CD4-positive, alpha-beta T cell treated with Interleukin-1 beta for 1 hour (primary cell): ENCODE data around the gene NCOA1.
"Not testable (repeated sequence)": the region's sequence is repeated elsewhere in the genome, so short reads cannot be mapped to it uniquely, and the experiment has no call there.

Source experiments
- DNase-seq, 2 donors: peaks; one replicate each; pipeline ENCODE4 v3.0.0-alpha.2; 2020 to 2022

Gene NCOA1

DNA sequence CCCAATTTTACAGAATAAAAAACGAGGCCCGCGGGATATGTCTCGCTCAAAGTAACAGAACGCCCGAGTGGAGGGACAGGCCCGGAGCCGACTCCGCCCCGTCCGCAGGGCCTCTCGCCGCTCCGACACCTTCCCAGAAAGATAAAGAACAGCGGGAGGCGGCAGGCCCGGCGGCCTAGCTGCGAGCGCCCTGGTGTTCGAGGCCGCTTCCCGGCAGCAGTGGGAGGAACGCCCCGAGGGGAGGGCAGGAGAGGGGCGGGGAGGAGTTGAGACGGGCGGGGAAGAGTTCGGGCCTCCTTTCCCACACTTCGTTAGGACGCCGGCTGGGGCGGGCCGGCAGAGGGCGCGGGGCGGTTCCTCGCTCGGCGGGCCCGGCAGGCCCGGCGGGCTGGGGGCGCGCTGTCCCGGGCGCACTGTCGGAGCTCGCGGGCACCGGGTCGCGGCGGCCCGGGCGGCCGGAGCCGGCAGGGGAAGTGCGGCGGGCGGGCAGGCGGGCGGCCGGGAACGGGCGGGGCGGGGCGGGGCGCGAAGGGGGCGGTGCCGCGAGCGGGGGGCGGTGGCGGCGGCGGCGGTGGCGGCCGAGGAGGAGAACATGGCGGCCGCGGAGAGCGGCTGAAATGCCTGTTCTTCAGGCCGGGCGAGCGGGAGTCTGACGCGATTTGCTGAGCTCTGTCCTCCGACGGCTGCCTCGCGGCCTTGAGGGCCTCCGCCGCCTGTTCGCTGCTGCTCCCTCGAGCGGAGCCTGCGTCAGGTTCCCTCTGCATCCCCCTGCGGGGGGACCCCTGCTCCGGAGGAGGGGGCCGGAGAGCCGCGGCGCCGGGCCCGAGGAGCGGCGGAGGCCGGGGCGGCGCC is at the start of gene NCOA1:
Gene NCOA1, plus strand, starts transcription at position 565 of the 852 bp plus-strand sequence. CDS start 167,424 bp downstream, outside the sequence.
- DNase-seq: peak; percentile 89 to 91

DNA sequence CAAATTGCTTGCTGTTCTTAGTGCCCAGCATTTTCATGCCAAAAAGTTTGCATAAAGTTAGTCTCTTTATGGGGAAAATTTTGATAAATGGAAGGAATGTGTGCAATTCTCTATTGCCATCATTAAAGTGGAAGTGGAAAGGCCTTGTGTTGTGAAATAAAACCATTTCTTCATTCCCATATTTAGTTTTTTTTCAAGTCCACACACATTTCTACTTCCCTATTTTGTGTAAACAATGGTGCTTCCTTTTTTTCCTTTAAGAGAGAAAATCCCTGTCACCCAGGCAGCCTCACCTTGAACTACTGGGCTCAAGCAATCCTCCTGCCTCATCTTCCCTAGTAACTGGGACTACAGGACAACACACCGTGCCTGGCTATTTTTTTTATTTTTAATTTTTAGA is 42.3 kb upstream of the NCOA1 start:
- DNase-seq: no peak

GRCh38 chr2:24449344-24449743 is 41.7 kb upstream of the NCOA1 start:
- DNase-seq: no peak

- DNase-seq: no peak
Measured at GRCh38 chr2:24451805-24452501, 39.1 kb upstream of the NCOA1 start.

- DNase-seq: no peak
Measured at GRCh38 chr2:24452502-24452885, 38.6 kb upstream of the NCOA1 start.

DNA sequence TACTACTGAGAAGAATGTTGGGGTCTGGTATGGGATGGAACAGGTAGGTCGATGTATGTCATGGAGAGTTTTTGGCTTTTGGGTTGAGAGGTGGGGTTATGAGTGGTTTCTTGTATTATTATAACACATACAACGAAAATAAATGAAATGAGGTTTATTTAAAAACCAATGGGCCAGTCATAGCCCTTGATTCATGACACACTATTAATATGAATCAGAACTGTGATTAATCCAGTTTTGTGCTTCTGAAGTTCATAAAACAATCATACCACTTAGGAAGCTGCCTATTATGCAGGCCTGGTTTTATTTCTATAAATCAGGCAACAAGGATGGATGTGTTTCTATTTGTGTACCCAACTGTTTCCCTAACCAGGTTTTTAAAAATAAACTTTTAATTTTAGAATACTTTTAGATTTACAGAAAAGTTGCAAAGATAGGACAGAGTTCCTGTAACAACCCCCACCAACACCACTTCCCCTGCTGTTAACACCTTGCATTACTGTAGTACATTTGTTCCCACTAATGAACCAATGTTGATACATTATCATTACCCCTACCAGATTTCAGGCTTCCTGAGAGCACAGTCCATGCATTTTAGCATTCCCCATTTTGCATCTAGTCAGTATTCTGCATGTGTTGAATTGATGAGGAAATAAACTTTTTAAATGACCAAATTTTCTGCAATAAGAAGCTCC is 37.5 kb upstream of the NCOA1 start:
- DNase-seq: no peak

- no peak for DNase-seq
Measured at GRCh38 chr2:24454294-24454693, 36.8 kb upstream of the NCOA1 start.

DNA sequence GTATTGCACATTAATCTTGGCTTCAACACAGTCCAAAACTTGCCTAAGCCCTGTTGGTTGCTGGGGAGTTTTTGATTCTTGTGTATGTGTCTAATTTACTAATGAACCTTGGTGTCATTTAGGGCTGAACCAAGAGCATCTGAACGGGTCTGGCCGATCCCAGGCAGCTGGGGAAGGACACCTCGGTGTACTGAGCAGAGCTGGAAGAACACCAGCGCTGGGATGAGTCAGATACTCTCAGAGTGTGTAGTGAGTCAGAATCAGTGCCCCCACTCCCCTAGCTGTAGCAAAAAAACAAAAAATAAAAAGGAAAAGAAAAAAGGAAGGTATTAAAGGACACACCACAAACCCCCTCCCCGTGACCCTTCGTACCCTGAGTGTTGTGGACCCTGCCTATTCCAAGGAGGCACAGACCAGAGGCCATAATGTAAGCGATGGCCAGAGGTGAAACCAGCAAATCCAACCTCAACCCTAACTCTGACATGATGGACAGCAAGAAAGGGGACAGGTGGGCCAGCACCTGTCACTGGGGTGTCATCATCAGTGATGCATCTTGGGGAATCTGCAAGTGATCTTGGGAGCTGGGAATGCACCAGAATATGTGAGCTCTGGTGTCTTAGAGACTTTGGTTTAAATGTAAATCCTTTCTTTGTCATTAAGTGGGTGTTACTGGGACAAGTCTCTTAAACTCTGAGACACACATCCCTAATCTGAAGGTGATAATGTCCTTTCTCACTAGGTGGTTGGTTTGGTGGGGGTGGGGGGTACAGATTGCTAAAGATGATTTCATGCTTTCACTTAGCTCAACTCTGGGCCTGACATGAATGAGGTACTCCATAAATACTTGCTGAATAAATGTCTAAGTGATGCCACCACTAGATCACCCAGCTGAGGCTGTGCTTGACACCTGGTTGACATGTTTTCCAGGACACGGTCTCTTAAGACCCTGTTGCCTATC is 34.2 kb upstream of the NCOA1 start:
- peak in 1 of 2 donors; percentile 24 for DNase-seq

DNA sequence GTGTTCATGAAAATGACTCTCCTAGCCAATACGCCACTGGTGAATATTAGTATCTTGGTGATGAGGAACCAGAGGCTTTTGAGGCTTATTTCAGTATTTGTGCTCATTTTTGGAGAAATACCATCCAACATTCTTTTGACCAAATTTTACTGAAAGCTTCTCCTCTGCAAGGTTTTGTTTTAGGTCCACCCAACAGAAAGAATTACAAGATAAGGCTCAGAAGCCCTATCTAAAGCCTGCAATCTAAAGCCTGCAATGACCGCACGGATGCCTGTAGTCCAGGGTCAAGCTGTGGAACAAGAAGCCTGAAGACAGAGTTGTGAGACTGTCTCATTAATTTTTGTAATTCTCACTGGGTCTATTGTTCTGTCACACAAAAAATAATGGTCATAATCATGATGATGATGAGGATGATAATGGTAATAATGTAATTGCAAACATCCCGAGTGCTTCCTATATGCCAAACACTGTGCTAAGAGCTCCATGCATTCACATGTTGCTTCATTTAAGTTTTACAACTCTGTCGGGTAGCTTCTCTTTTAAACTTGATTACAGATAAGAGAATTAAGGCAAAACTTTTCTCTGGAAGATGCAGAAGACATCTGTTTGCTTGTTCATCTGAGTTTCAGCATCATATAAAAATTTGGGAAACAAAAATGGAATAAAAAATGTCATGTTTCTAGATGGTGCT is 33.2 kb upstream of the NCOA1 start:
- no peak for DNase-seq

DNA sequence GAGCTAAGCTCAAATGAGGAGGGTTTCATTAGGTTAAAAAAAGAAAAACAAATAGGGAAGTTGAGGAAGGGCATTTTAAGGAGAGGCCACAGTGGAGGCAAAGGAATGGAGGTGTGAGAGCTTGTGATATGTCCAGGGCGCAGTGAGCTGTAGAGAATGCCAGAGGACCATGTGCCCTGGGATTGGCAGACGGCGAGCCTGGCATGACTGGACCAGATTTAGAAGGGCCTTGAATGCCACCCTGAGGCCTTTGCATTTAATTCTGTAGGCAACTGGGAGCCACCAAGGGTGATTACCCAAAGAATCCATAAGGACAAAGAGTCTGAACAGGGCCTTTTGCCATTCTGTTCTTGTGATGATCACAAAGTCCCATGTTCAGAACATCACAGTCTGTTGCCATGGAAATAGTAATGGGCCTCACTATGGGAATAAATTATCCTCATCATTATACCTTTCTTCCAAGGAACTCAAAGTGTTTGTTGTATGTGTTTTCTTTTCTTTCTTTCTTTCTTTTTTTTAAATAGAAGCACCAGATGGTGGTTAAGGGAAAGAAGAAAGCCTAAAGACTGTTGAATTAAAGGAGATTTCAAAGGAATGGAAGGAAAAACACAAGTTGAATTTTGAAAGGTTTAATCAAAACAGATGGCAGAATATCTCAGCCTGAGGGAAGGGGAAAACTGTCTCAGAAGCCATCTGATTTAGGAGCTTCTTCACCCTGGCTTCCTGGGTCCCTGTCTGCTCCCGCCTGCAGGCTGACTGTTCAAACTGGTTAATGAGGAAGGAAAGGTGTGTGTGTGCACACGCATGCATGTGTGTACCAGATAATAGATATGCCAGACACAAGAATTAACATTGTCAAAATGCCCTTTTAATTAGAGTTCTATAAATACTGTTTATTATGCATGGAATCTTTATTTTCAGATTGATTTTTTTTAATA is 31.6 kb upstream of the NCOA1 start:
- DNase-seq: no peak

DNA sequence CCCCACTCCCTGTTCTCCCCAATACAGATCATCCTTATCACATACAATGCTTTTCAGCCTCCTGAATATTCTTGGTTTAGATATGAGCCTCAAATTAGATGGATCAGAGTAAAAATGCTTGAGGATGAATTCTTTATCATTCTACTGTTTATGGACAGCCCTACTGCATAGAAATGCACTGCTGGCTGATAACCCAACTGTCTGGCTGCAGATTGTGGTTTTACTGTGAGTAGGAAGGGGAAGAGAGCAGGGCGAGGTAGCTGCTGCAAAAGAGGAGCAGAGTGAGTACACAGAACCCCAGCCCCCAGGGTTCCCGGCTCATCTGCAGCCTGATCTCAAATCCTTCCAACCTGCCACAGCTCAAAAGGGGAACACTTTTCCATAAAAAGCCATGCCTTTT is 29.4 kb upstream of the NCOA1 start:
- DNase-seq: no peak

DNA sequence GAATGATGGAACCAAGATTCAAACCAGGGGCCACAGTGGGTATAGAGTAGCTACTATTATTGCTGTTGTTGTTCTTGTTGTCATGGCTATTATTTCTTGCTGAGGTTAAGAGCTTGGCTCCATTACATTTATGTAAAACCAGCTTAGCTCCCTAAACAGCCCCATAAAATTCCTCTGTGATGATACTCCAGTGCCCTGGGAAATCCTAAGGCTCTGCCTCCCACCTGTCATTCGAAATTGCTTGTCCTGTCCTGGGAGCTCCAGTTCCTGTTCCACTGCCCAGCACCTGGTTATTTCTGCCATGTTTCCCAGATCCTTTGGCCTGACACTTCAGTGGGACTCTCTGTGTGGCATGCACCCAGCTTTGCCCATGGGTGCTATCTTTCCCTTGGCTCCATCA is 27.8 kb upstream of the NCOA1 start:
- no peak for DNase-seq

GRCh38 chr2:24466871-24467870 is 23.9 kb upstream of the NCOA1 start:
- DNase-seq: no peak

- not testable (repeated sequence) for DNase-seq
Measured at GRCh38 chr2:24468453-24468852, 22.6 kb upstream of the NCOA1 start.

- no peak for DNase-seq
Measured at GRCh38 chr2:24469148-24469650, 21.9 kb upstream of the NCOA1 start.

DNA sequence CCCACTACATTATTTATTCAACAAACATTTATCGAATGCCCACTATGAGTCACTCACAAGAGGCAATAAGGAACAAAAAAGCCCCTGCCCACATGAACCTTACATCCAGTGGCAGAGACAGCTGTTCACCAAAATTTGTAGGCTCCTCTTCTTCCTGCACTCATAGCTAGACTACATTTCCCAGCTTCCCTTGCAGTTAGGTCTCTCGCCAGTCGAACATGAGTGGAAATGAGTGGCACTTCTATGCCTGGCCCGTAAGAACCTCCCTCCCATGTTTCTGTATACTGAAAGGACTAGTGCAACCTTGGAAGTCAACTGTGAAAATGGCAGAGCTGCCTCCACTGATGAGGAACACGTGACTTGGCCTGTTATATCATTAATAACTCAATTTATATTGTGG is 19.4 kb upstream of the NCOA1 start:
- DNase-seq: no peak

- DNase-seq: no peak
Measured at GRCh38 chr2:24472416-24472815, 18.6 kb upstream of the NCOA1 start.

DNA sequence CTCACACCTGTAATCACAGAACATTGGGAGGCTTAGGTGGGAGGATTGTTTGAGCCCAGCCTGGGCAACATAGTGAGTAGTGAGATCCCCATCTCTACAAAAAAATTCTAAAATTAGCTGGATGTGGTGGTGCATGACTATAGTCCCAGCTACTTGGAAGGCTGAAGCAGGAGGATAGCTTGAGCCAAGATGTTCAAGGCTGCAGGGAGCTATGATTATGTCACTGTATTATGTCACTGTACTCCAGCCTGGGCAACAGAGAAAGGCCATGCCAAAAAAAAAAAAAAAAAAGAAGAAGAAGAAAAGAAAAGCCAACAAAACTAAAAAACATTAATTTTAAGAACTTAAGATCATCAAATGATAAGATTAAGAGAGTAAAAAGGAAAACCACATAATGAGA is 17.4 kb upstream of the NCOA1 start:
- DNase-seq: no peak

GRCh38 chr2:24474053-24474452 is 17.0 kb upstream of the NCOA1 start:
- DNase-seq: no peak
